ENCODE results near the gene NTM.

NTM gene

GRCh38 chr11:131975619-131976018 is 605.2 kb downstream of the NTM start:
- Histone ChIP-seq H3K9me3 (ENCODE audit: severe bottlenecking) (no peaks in the 10 kb centered on the region), H3K27ac (no peak overlapping the region), H3K4me3 (ENCODE audit: low read depth, low read length) (no peak overlapping the region), H3K36me3 (no peaks in the 10 kb centered on the region), H3K27me3 (ENCODE audit: insufficient read depth, low read depth, severe bottlenecking) (no peaks in the 10 kb centered on the region)
- TF ChIP-seq CTCF (IDR thresholded peaks at IDR 0.05; ENCODE audit: low read depth, low read length) = no peak
- no peak for DNase-seq

GRCh38 chr11:131976021-131976420 is 605.6 kb downstream of the NTM start:
- no peak for DNase-seq
- Histone ChIP-seq H3K27me3 (ENCODE audit: insufficient read depth, low read depth, severe bottlenecking) (no peaks in the 10 kb centered on the region), H3K36me3 (no peaks in the 10 kb centered on the region), H3K9me3 (ENCODE audit: severe bottlenecking) (no peaks in the 10 kb centered on the region), H3K27ac (no peak overlapping the region), H3K4me3 (ENCODE audit: low read depth, low read length) (no peak overlapping the region)
- no peak for TF ChIP-seq CTCF (IDR thresholded peaks at IDR 0.05; ENCODE audit: low read depth, low read length)

- no peak for TF ChIP-seq CTCF (IDR thresholded peaks at IDR 0.05; ENCODE audit: low read depth, low read length)
- Histone ChIP-seq H3K9me3 (ENCODE audit: severe bottlenecking) (no peaks in the 10 kb centered on the region), H3K36me3 (no peaks in the 10 kb centered on the region), H3K27ac (no peak overlapping the region), H3K4me3 (ENCODE audit: low read depth, low read length) (no peak overlapping the region), H3K27me3 (ENCODE audit: insufficient read depth, low read depth, severe bottlenecking) (no peaks in the 10 kb centered on the region)
- DNase-seq = no peak
These were observed 606.8 kb downstream of the NTM start for GRCh38 chr11:131977231-131977630.

- TF ChIP-seq CTCF (IDR thresholded peaks at IDR 0.05; ENCODE audit: low read depth, low read length) = no peak
- Histone ChIP-seq H3K27me3 (ENCODE audit: insufficient read depth, low read depth, severe bottlenecking) (no peaks in the 10 kb centered on the region), H3K9me3 (ENCODE audit: severe bottlenecking) (no peaks in the 10 kb centered on the region), H3K4me3 (ENCODE audit: low read depth, low read length) (no peak overlapping the region), H3K27ac (no peak overlapping the region), H3K36me3 (no peaks in the 10 kb centered on the region)
- DNase-seq = no peak
These were observed 607.4 kb downstream of the NTM start for GRCh38 chr11:131977854-131978253.

- no peak for TF ChIP-seq CTCF (IDR thresholded peaks at IDR 0.05; ENCODE audit: low read depth, low read length)
- Histone ChIP-seq H3K27ac (no peak overlapping the region), H3K27me3 (ENCODE audit: insufficient read depth, low read depth, severe bottlenecking) (no peaks in the 10 kb centered on the region), H3K9me3 (ENCODE audit: severe bottlenecking) (no peaks in the 10 kb centered on the region), H3K36me3 (no peaks in the 10 kb centered on the region), H3K4me3 (ENCODE audit: low read depth, low read length) (no peak overlapping the region)
- no peak for DNase-seq
These were observed 607.9 kb downstream of the NTM start for GRCh38 chr11:131978351-131978750.

- H3K9me3 ChIP-seq (ENCODE audit: severe bottlenecking) = no peaks in the 10 kb centered on the region
- no peak overlapping the region for H3K4me3 ChIP-seq (ENCODE audit: low read depth, low read length)
- H3K36me3 ChIP-seq = no peaks in the 10 kb centered on the region
- H3K27ac ChIP-seq = no peak overlapping the region
- no peak for TF ChIP-seq CTCF (IDR thresholded peaks at IDR 0.05; ENCODE audit: low read depth, low read length)
- no peak for DNase-seq
- H3K27me3 ChIP-seq (ENCODE audit: insufficient read depth, low read depth, severe bottlenecking) = no peaks in the 10 kb centered on the region
These were observed 608.9 kb downstream of the NTM start for GRCh38 chr11:131979364-131979763.

All from WERI-Rb-1 (cell line).